Tibial nerve (tissue), 3 donors: ENCODE data around the gene SPTLC1.

Source experiments
- CTCF ChIP-seq, 5 experiments: fragments of 200-600 bp in 3 of 5; fragments of 450-650 bp in 2 of 5; sonication (generic) in 3 of 5; IDR thresholded peaks; one replicate each; pipeline ENCODE4 v1.5.1; 2016 to 2019; ENCODE audit warnings: antibody characterized with exemption in 5 of 5, mild to moderate bottlenecking in 3 of 5, moderate library complexity in 2 of 5
- POLR2A ChIP-seq, 2 donors: fragments of 450-650 bp; IDR thresholded peaks; one replicate each; pipeline ENCODE4 v1.6.1; 2017; ENCODE audit warnings: antibody characterized with exemption in 2 of 2, mild to moderate bottlenecking in 2 of 2, moderate library complexity in 2 of 2

GRCh38 chr9:92163276-92163675, 48.1 kb upstream of the SPTLC1 start:
- no peak for TF ChIP-seq CTCF (IDR thresholded peaks at IDR 0.05)
- TF ChIP-seq POLR2A (IDR thresholded peaks at IDR 0.05), result no peak
